Stimulated activated CD4-positive, alpha-beta T cell treated with anti-CD3 and anti-CD28 coated beads, Interleukin-1b, Interleukin-23, amount 100 ng/mL, for 48 hours (primary cell): ENCODE results near the gene TM2D1.
"Not testable (repeated sequence)": the region's sequence is repeated elsewhere in the genome, so short reads cannot be mapped to it uniquely, and the experiment has no call there.

Source experiments
- DNase-seq: peaks from one replicate; pipeline ENCODE4 v3.0.0-alpha.2; 2020

Gene TM2D1

DNA sequence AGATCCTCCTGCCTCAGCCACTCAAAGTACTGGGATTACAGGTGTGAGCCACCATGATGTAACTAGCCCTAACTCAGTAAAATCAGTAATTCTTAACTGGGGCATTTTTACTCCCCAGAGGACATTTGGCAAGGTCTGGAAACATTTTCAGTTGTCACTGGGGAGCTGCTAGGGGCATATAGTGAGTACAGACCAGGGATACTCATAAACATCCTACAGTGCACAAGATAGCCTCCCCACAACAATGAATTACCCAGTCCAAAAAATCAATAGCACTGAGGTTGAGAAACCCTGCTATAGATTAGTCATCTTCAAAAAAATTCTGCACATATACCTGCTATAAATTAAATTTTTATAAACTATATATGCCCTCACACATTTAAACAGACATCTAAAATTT is 13.0 kb downstream of the TM2D1 start:
- no peak for DNase-seq

DNA sequence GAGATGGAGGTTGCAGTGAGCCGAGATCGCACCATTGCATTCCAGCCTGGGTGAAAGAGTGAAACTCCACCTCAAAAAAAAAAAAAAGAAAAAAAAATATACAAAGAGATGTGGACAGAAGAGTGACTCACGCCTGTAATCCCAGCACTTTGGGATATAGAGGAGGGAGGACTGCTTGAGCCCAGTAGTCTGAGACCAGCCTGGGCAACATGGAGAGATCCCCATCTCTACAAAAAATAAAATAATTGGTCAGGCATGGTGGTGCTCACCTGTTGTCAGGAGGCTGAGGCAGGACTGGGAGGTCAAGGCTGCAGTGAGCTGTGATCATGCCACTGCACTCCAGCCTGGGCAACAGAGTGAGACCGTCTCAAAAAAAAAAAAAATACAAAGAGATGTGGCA is 13.7 kb downstream of the TM2D1 start:
- DNase-seq: not testable (repeated sequence)

DNA sequence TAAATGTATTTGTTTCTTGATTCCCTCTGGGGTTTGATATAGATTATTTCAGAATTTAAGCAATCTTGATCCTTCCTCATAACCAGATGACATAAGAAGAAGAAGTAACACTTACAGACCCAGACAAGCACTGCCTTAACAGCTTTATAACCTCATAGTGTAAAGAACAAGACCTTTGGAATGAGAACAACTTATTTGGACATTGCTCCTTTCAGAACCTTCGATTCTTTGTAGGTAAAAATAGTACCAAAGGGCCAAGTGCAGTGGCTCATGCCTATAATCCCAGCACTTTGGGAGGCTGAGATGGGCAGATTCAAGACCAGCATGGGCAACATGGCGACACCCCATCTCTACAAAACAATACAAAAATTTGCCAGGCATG is 15.0 kb downstream of the TM2D1 start:
- no peak for DNase-seq

DNA sequence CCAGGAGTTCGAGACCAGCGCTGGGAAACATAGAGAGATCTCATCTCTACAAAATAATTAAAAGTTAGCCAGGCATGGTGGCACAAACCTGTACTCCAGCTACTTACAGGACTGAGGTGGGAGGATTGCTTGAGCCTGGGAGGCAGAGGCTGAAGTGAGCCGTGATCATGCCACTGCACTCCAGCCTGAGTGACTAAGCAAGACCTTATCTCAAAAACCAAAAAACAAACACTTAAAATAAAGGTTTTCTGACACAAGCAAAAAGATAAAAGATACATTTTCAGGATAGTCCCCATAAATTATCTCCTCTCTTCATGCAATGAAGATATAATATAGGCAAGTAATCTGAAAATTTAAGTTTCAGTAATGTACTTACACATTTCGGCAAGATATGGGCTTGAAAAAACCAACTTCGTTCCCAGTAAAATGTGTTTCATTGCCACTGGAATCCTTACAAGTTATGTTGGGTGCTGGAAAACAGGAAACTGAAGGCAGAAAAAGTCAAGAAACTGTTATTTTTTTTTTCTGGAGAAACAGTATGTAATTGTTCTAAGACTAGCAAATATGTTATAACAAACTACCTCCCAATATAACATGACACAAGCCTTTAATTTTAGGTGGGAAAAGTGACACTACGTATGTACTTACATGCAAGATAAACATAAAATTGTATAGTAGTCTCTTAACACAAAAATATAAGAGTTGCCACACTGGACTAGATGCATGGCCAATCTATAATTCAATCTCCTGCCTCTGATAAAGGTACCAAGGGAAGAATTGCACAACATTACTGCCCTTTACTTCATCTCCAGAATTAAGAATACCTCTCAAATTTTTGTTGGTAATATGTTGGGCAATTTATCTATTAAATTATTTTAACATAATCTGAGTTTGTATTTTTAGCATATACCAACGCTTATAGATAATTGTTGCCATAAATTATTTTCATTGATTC is 15.7 kb downstream of the TM2D1 start:
- no peak for DNase-seq

DNA sequence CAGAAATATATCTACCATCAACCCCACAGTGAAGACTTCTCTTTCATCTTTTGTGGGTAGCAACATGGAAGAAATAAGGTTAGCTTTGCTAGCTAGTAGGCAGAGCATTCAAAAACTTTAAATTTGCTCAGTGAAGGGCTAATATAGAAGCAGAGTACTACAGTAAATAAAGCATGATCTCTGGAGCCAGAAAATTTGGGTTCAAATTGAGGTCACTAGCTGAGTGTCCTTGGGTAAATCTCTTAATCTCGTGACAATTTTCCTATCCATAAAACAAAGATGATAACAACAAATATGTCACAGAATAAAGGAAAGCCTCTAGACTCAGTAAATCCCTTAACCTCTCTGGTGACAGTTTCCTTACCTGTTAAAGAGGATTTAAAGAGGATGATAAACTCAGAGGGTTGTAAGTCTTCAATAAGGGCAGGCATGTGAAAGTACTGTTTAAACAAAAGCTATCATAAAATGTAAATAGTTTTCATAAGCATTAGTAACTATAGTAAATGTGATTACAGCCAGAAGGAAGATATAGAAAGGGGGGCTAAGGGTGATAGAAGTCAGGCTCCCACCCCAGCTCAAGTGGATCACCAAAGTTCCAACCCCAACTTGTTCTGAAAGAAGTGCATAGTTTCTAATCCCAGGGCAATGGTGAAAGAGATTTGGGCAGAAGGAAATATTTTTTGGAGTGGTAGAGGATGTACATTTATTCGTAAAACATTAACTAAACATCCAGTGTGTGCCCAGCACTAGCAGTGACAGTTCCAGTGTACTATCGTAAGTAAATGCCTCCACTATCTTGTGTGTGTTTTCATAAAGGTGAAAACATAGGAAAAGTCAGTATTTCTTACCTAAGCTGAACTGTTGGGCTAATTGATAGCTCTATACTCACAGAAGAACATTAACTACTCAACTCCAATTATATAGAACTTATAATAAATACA is 24.8 kb downstream of the TM2D1 start:
- DNase-seq: no peak

DNA sequence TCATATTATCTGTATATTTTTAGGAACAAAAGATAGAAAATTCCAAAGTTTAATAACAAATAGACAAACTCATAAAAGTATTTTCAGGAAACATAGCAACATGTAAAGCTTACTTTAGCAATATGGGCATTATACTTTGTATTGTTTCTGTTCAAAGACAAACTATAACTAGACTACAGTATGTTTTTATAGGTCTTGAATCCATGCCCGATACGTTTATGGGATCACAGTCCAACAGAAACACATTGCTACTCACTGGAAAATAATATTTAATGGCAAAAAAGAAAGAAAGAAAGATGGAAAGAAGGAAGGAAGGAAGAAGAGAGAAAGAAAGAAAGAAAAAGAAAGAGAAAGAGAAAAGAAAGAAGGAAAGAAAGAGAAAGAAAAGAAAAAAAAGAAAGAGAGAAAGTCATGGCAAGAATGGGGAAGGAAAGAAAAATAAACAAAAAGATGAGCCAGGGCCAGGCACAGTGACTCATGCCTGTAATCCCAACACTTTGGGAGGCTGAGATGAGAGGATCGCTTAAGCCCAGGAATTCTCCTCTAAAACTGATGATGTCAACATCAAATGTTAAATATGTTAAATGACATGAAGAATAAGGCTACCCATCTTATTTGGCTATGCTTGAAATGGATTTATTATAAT is 32.7 kb downstream of the TM2D1 start:
- DNase-seq: no peak

DNA sequence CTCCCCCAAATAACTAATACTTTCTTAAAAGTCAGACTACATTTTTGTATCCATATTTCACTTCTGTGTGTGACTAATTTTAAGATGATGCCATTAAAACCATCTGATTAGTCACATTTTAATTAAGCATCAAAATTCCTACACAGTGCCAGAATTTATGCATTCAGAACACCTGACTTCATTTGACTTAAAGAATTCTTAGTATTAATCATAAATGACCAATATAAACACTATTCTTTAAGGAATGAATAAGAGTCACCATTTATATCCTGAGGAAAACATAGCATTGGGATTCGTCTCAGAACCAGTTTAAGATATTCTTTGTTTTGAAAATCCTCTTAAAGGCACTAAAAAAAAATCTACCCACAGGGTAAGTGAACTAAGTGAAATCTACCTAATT is 37.0 kb downstream of the TM2D1 start:
- DNase-seq: no peak

DNA sequence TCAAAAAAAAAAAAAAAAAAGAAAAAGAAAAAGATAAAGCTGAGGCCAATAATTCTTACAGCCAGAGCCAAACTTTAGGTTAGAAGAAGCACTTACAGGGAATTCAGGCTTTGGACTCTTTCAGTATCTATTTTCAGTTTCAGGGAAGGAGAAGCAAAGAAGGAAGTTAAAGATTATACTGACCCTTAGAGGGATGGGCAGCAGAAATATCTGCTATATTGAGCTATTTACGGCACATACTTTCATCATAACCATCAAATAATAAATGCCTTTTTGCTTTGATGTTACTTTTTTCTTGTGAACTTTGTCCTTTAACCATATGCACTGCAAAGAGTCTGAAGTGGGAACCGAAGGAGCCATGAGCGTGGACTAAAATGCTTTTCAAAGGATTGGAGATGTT is 42.0 kb downstream of the TM2D1 start:
- DNase-seq: no peak

DNA sequence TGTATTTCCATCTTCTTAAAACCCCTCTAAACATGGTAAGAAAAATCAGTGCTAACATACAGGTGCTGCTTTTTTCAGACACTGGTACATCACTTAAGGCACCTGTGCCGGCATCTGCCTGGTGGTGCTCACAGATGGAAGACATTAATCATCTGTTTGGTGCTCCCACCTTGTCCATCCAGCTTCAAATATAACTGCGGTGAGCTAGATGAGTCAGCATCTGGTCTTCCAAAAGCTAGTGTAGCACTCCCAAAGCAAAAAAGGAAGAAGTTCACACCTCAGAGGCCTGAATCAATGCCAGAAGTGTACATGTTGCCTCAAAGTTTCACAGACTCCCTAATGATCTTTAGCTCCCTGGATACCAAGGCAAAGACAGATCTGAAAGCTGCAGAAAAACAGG is 44.4 kb downstream of the TM2D1 start:
- no peak for DNase-seq

DNA sequence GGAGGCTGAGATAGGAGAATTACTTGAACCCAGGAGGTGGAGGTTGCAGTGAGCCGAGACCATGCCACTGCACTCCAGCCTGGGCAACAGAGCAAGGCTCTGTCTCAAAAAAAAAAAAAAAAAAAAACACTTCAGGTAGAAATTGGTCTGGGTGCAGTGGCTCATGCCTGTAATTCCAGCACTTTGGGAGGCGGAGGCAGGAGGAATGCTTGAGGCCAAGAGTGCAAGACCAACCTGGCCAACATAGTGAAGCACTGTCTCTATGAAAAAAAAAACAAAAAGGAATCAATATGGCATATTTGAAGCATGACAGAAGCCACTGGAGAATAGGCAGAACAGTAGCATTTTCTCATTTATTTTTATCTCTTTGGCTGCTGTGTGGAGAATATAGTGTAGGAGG is 48.1 kb downstream of the TM2D1 start:
- not testable (repeated sequence) for DNase-seq

DNA sequence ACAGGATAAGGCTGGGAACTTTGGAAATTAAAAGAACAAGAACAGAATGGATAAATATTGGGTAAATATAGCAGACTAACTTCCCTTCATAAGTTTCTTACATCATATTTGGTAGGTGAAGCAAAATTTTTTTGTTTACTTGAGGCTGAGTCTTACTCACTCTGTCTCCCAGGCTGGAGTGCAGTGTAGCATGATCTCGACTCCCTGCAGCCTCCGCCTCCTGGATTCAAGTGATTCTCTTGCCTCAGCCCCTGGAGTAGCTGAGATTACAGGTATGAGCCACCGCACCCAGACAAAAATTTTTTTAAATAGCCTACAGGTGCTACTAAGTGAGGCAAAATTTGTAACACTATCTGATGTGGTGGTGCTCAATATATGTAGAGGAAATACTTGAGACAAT is 50.7 kb downstream of the TM2D1 start:
- no peak for DNase-seq

DNA sequence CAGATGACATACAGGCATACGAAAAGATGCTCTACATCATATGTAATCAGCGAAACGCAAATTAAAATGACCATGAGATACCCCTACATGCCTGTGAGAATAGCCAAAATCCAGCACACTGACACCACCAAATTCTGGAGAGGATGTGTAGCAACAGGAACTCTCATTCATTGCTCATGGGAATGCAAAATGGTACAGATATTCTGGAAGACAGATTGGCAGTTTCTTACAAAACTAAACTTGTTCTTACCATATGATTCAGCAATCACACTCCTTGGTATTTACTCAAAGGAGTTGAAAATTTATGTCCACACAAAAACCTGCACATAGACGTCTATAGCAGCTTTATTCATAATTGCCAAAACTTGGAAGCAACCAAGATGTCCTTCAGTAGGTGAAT is 52.6 kb downstream of the TM2D1 start:
- no peak for DNase-seq

DNA sequence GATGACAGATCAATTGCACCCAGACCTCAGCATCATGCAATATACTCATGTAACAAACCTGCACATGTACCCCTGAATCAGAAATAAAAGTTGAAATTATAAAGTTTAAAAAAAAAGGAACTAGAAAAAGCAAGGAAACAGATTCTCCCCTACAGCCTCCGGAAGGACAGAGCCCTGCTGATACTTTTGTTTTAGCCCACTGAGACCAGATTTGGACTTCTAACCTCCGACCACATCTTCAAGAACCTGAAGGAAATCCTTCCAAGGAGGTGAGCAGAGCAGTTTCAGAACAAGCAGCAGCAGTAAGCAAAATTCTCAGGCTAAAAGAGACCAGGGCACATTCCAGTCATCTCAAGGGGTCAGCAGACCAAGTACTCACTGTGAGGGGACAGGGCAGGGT is 54.5 kb downstream of the TM2D1 start:
- DNase-seq: no peak

DNA sequence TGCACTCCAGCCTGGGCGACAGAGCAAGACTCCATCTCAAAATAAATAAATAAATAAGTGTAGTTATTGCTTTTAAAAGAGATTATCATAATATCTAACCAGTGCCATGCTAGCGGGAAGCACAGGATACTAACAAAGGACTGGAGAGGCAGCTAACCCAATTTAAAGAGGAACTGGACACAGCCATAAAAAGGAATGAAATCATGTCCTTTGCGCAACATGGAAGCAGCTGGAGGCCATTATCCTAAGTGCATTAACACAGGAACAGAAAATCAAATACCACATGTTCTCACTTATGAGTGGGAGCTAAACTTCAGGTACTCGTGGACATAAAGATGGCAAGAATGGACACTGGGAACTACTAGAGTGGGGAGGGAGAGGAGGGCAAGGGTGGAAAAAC is 54.9 kb downstream of the TM2D1 start:
- no peak for DNase-seq

DNA sequence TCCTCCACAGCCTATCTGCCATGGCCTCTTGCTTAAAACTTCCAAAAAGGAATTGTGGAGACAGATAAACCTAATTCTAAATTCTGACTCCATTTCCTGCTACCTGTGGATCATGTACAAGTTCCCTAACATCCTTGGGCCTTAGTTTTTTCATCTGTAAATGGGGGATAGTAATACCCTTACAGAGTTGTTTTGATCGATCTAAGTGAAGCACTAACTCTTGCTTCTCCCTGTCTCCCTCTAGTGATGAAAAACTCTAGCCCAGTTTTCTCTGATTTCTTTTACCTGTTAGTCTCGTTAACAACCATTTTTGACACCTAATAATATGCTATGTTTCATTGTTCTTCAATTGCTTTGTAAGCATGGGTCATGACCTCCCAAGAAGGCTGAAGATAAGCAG is 65.9 kb downstream of the TM2D1 start:
- DNase-seq: no peak

DNA sequence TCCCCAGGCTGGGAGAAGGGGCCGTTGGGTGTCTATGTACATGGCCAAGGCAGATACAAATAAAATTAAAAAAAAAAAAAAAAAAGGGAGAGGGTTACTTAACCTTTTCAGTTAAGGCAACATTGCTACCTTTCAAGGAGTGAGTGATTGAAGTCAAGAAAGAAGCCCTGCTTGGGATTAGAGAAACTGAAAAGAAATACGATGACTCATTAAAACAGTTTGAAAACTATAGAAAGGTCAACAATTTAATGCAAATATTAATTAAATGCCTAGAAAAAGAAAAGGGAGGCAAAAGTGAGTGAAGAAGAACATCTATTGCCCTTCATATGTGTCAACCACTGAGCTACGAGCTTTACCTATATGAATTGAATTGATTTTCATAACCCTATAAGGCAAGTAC is 69.5 kb downstream of the TM2D1 start:
- DNase-seq: no peak

DNA sequence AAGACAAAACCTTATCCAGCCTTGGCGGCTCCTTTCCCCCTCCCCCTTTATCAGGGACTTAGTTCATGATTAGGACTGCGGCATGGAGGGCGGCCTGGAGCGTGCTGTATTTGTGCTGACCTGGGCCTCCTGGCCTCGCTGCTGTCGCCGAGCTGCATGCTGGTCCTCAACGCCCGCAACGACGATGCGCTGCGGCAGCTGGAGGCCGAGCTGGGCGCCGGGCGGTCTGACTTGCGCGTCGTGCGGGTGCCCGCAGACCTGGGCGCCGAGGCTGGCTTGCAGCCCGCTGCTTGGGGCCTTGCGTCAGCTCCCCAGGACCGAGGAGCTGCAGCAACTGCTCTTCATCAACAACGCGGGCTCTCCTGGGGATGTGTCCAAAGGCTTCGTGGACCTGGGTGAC is 70.9 kb downstream of the TM2D1 start:
- no peak for DNase-seq

DNA sequence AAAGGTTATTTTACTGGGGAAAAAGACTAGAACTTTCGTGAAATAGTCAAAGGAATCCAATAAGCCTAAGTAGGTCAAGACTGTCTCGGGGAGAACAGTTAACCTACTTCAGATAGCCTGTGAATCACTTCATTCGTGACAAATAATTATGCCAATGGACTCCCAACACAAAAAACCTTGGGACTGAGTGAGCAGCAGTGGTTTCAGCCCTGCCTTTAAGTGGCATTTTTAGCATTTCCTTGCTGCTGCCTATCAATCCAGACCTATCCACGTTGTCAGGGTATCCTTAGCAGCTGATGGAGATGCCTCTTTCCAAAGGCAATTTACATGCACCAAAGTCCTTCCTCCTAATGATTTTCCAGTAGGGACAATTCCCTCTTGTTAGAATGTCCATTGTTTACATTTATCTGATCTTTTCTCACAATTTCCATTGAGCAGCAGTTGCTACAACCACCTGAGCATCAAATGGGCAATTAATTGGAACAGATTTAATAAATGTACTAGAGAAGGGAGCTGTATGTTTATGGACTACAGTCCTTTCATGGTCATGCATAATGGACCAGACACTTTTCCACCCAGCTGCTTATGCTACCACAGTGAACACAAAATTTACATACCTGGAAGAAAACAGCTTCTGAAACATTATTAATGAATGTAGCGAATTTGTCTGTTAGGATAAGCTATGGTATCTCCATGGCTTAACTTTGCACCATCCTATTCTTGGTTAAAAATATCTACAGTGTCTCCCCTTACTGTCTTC is 75.8 kb downstream of the TM2D1 start:
- DNase-seq: no peak

DNA sequence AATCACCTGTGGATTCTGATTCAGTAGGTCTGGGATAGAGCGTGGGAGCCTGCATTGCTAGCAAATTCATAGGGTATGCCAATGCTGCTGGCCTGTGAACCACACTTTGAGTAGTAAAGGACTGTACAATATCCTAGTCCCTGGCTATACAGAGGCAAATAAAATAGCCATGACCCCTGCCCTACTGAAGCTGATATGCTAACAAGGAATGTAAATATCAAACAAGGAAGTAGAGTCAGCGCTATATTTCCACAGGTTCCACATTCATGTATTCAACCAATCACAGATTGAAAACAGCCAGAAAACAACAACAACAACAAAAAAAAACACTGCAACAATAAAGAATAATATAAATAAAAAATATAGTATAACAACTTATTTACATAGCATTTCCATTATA is 77.8 kb downstream of the TM2D1 start:
- no peak for DNase-seq

DNA sequence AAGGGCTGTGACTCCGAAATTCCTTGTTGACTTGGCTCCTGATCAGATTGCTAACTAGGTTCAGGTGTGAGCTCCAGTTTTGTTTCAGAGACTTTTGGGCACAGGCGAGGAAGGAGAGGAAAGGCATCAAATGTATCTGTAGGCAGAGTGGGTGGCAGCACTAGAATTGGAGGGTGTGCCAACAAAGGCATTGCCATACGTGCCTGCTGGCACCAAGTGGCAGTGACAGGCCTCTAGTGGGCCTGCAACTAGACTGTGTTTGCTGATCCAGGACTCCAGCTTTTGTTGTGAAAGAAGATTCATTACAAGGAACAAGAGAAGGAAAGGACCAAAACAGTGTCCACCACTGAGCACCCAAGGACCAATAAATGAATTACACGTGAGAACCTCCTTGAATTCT is 79.5 kb downstream of the TM2D1 start:
- no peak for DNase-seq

DNA sequence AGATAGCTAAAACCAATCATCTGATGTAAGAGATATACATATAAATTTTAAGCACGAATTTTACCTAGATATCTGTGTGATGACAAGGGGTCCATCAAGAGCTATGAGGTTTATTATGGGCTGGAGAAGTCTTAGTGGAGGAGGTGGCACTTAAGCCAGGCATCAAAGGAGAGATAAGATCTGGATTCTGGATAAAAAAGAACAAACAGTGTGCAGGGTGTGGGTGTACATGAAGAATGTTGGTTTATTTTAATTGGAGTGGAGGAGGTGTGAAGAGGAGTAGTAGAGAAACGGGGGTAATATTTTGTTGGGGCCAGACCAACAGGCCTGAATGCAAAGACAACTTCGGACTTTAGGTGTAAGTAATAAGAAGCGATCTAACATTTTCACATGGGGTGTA is 80.6 kb downstream of the TM2D1 start:
- no peak for DNase-seq

DNA sequence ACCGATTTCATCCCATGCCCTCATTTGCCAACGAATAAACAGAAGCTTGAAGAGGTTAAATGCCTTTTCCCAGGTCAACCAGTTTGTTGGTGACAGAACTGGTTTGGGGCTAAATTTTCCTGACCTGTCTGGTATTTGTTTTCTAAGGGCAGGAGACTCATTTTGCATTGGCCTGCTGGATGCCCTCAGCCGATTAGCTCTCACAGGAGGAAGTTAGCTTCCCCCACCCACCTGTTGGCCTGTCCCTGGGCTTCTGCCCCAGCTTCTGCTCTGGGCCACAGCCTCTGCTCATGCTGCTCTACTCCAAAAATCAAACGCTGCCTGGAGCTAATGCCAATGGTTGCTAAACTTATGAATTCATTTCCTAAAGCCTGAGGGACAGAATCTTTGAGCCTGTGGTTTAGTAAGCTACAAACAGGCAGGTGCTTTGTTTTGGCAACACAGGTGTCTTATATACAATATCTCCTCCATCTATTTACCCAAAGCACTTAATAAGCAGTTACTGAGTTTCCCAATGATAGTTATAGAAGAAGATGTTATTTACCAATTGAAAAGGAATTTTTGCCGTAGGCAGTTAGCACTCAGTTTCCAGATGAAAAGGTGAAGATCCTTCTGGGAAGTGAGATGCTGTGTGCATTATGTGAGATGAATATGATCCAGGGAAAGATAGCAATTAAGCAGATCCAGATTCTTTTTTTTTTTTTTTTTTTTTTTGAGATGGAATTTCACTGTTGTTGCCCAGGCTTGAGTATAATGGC is 82.3 kb downstream of the TM2D1 start:
- DNase-seq: no peak
